HK-2 (cell line): ENCODE results near the gene MYO3A.
"Not testable (repeated sequence)": the region's sequence is repeated elsewhere in the genome, so short reads cannot be mapped to it uniquely, and the experiment has no call there.

Experiments used
- DNase-seq: peaks from one replicate; pipeline ENCODE4 v3.0.0-alpha.2; 2018; ENCODE audit not compliant: unreplicated experiment

MYO3A gene

DNA sequence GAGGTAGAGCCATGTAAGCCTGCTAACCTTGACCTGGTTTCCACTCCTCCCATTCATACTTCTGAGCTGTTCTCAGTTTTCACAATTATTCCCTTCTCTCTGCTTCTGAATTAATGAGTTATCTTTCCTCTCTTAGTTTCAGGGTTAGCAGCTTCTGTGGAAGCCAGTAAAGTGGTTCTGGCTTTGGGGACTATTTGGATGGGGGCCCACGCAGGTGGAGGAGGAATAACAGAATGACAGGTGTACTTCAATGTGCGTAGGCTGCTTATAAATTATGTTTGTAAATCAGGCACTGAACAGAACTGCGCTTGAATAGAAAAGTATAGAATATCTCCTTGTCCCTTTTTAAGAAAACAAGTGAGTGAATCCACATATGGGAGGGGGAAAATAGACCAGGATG, 153.6 kb downstream of the MYO3A start:
- DNase-seq: no peak

DNA sequence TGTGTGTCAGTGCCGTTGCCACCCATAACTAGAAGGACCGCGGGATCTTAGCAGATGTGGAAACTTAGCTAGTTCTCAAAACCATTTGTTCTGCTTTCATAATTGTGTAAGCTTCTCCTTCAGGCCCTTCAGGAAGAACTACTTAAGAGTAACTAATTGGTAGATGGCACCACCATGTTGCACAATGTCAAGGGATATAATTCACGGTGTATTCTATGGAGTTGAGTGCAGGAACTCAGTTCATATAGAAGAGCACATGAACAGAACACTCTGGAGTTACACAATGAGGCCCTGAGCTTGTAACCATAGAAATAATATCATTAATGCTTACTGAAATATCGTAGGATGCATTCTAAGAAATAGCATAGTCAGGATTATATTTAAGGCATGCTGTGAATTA, 156.0 kb downstream of the MYO3A start:
- no peak for DNase-seq

DNA sequence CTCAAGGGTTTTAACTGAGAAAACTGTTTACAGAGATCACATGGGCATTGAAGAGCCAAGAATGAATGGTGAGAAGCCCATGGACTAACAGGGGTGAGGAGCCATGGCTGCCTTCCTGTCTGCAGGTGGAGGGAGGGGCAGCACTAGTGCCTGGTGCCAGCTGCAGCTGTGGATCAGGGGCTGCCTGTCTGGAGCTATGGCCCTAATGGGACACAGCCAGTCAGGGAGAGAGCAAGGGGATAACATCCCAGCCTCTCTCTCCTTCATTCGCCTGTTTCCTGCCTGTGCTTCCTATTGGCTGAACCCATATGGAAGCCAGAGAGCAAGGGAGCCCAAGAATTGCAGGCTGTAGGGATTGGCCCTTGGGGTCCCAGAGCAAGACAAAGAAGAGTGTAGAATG, 156.7 kb downstream of the MYO3A start:
- no peak for DNase-seq

DNA sequence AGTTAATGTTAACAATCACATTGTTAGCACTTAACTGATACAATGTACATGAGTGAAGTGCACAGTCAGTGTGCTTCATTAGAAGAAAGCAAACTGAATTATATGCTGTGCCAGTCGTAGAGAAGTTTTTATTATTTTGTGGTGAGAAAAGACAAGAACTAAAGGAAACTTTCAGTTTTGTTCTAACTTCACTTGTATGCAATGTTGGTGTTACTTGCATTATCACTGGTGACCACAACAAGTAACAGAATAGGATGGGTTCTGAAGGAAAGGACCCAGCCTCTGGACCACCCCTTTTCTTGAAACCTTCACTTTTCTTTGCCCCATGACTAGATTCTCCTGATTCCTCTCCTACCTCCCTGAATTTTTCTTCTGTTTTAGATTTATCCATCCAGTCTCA, 159.2 kb downstream of the MYO3A start:
- DNase-seq: no peak

DNA sequence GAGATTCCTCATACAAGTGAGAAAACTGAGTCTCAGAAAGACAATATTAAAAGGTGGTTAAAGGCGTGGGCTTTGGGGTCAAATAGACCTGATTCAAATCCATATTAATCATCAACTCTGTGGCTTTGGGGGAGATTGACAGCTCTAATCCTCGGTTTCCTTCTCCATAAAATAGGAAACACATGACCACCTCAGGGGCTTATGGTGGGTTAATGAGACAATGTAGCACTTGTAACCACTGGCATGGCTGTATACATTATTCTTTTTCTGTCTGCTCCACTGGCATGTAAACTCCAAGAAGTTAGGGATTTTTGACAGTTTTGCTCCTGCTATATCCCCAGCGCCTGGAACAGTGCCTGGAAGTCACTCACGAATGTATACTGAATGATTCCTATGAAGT, 161.8 kb downstream of the MYO3A start:
- DNase-seq: no peak

DNA sequence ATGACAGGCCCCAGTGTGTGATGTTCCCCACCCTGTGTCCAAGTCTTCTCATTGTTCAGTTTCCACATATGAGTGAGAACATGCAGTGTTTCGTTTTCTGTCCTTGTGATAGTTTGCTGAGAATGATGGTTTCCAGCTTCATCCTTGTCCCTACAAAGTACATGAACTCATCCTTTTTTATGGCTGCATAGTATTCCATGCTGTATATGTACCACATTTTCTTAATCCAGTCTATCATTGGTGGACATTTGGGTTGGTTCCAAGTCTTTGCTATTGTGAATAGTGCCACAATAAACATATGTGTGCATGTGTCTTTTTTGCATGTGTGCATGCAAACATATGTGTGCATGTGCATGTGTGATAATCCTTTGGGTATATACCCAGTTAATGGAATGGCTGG, 163.5 kb downstream of the MYO3A start:
- not testable (repeated sequence) for DNase-seq

DNA sequence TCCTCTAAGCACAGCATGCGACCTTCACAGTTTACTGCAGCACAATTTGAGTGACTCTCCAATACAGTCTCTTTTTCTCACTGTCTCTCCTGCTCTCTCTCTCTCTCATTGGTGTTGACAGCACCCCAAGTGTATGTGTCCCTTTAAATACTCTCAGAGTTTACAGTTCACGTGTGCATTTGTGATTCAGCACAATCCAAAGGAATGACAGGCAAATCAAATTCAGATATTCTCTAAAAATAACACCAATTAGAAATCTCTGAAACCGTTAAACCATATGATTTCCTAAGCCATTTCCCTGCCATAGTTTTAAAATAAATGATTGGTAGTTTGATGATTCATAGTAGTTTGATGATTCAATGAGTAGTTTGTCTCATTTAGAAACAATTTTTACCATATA, 178.5 kb downstream of the MYO3A start:
- no peak for DNase-seq

DNA sequence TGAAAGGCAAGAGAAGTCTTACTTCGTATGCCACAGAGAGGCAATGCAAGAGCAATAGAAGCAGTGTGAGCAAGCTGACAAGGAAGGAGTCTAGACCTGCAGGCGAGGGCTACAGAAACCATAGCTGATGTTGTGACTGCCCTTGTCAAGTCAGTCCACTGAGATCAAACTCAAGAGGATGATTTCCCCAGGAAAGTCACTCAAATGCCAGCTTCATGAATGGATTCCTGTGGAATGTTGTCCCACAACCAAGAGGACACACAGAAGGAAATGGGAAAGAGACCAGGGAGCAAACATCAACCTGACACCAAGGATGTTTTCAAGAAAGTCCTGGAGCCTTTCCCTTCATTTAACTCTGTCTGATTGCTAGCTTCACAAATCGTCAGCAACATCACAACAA, 204.6 kb downstream of the MYO3A start:
- DNase-seq: no peak

DNA sequence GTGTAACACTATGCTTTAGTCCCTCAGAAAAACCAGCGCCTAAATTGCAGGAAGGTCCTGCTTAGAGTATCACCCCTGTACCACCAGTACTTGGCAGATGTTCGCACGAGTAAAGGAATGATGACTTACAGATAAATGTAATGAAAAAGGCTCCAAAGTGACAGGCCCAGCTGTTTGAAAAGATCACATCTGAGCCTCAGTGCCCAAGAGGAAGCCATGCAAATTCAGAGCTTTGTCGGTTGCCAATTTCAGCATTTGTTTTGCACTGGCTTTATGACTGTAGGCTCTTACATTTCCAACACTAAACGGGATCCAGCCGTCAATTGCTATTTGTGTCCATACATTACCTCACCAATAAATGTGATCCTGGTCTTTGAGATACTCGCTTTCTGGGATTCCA, 222.0 kb downstream of the MYO3A start:
- DNase-seq: no peak

DNA sequence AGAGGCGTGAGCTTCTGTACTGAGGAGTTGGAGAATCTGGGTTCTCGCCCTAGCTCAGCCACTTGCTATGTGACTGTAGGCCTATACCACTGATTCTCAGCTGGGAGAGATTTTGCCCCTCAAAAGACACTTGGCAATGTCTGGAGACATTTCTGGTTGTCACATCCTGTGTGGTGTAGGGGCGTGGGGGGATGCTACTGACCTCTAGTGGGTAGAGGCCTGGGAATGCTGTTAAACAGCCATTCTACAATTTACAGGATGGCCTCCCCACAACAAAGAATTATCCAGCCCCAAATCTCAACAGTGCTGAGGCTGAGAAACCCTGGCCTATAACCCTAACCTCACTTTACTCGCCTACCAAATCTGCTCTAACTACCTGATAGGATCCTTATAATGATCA, 223.7 kb downstream of the MYO3A start:
- DNase-seq: peak; percentile 3

DNA sequence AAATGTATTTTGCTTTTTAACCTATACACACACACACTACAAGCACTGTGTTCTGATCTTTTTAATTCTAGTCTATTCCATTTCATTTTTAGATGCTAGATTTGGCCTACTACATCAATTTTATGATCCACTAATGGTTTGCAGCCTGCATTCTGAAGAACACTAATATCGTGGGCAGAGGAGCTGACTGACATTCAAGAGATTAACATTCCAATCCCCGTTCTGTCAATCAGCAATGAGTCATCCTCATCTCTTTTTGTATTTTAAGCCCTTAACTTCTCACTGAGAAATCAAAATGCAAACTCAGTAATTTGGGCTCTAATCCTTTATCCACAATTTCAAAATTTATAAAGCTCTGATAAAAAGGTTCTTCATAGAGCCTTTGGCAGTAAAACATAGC, 235.4 kb downstream of the MYO3A start:
- DNase-seq: no peak

DNA sequence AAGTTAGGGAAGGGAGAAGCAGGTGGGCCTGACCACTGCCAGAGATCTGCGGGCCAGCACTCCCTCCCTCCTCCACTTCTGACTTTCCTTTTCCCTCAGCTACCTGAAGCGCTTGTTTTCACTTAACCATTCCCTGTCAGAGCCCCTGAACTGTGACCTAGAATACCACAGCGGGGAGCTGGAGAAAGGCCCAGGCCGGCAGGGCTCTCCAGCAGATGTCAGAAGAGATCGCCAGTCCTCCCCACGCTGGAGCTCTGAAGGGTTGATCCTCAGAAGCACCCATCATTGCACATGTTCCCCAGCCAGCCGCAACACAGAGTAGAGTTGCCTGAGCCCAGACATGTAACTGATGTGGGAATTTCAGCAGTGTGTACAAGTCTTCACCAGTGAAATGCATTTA, 238.1 kb downstream of the MYO3A start:
- no peak for DNase-seq

DNA sequence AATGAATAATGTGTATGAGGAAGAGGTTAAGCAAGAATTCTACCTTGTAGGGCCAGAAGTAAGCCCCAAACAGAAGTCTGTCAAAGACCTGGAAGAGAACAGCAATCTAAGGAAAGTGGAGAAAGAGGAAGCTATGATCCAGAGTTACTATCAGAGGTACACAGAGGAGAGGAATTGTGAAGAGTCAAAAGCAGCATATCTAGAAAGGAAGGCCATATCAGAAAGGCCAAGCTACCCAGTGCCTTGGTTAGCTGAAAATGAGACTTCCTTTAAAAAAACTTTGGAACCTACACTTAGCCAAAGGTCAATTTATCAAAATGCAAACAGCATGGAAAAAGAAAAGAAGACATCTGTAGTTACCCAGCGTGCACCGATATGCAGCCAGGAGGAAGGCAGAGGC, 239.8 kb downstream of the MYO3A start:
- DNase-seq: no peak

DNA sequence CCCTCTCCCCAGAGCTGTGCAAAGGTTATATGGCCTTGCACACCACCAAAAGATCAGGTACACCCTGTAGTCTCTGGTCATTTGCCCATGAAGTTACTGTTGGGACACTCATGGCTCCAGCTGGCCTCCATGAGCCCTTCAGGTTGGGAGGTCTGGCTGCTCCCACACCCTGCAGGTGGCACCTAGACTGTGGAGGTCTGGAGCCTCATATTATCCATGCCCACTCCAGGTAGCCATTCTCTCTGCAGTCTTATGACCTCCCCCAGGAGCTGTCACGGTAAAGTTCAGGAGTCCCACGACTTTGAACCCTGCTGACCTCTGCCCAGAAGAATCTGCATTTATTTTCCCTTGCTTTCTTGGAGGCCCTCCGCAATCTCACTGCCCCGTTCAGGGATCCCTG, 243.3 kb downstream of the MYO3A start:
- DNase-seq: no peak

DNA sequence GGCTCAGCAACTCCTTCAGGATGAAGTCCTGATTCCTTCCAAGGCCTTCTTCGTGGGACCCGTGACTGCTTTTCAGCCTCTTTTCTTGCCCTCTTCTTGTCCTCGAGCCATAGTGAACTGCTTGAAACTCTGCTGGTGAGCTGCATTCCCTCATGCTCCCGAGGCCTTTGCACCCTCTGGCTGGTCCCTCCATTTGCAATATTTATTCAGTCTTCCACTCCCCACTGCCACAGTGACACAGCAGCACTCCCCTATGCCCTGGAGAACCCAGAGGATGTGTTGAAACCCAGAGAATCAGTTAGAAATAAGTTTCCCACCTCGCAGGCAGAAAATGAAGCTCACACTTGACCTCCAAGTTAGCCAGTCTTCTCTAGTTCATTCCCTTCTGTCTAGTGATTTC, 260.2 kb downstream of the MYO3A start:
- no peak for DNase-seq

DNA sequence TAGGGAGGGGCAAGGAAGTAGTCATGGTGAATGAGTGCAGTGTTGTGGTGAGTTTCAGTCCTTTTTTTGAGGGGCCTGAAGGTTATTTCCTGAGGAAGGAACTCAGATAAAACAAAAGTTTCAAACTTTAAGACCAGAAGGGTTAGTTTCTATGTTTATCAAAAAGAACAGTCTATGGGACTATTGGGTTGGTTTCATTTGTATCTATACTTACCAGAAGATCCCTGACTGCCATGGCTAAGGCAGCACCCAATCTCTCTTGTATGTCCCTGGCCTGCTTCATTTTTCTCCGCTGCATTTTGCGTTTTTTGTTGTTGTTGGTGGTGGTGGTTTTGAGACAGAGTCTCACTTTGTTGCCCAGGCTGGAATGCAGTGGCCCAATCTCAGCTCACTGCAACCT, 263.2 kb downstream of the MYO3A start:
- DNase-seq: no peak

DNA sequence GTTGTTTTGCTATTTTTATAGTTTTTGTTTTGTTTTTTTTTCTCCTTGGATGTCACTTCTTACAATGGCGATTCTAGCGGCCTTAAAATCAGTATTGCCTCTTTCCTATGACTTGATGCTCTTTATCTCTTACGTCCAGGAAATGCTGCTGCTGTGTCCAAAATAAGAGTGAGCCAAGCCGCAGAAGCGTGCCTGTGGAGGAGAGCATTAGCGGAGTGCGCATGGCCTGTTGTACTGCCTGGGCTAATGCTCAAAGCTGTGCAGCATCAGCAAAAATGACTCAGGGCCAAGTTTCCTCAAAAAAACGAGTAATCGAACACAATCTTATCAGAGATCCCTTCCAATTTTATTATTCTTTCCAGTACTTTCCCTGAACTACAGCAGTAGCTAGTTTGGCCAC, 264.1 kb downstream of the MYO3A start:
- no peak for DNase-seq

DNA sequence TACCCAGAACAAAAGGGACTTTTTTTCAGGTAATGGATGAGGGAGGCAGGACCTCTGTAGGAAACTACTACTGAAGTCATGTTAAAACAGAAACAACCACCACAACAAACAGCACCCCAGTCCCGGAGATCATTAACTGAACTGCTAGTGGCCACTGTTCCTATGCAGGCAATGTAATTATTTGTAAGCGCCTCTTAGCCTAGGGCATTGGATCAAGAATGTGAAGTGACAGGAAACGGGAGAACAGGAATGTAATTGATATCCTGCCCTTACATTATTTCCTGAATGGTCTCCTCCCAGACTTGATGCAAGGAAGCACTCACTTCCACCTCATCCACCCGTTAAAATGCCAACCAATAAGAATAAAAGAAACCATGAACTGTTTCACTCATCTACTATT, 265.8 kb downstream of the MYO3A start:
- DNase-seq: no peak

DNA sequence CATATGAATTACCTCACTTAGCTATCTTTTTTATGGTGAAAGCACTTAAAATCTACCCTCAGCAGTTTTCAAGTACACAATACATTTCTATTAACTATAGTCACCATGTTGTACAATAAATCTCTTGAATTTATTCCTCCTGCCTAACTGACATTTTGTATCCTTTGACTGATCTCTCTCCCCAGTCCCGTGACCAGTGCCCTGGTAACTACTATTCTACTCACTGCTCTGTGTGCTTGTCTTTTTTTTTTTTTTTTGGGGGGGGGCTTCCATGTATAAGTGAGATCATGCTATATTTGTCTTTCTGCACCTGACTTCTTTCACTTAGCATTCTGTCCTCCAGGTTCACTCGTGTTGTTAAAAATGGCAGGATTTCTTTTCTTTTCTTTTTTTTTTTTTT, 271.2 kb downstream of the MYO3A start:
- DNase-seq: no peak

DNA sequence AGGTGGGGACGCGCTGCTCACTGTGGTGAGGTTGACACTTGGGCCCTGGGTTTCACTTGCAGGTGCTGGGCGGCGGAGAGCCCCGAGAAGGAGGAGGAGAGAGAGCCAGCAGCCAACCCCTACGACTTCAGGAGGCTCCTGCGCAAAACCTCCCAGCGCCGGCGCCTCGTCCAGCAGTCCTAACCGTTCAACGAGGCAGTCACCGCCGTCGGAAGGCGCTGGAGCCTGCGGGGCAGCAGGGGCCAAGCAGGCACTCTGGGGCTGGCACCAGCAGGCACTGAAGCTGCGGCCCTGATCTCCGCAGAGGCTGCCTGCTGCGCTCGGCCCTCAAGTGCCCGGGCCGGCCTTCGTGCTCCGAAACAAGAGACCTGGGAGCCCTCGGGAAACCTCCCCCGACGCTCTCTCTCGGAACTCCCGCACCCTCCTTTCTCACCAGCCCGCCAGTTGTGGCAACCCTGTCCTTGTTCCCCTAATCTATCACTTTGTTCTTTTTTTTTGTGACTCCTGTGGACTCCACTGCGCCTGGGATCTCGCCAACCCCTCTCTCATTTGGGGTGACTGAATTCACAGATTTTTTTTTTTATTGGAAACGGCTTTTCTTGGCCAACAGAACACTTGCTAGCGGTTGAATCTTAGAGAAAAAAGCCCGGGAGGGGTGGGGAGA, 277.9 kb downstream of the MYO3A start:
- DNase-seq: no peak

DNA sequence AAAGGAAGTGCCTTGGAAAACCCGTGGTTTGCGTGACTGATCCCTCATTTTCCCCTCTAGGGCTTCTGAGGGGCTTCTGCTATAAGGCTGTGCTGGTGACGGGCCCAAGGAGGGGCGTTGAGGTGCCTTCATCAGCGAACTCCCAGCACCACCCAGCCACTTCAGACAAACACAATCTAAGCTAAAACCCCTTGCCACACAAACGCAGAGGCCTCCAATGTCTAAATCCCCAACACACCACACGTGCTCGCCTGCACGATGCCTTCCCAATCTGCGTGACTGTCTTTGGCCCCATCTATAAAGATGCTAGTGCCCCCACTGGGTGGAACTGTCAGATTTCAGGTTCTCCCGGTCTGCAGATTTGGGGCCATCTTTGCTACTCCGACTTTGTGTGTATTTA, 278.5 kb downstream of the MYO3A start:
- DNase-seq: no peak

DNA sequence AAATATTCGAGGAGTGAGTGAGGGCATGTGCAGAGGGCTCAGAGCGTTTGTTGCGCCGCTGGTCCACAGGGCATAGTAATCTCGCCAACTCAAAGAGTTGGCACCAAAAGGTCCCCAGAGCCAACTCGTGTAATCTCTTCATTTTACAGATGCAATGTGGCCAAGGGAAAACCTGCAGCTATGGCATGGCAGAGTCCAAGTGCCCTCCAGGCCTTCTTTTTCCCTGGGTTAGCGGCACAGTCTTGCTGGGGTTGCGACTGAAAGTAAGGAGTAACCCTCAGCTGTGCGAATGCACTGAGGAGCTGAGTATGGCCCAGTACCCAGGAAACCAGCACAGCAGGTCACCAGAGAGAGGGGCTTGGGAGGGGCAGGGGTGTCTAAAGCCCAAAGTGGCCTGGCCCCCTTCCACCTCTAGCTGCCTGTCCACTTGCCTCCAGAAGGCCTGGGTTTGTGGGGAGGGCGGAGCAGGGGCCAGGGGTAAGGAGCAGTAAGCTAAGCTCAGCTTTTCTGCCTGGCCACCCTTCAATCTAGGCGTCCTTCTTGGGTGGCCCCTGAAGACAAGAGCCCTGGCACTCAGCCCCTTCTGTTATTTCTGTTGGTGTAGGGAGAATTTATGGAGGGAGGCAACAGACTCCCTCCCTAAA, 279.2 kb downstream of the MYO3A start:
- DNase-seq: no peak

DNA sequence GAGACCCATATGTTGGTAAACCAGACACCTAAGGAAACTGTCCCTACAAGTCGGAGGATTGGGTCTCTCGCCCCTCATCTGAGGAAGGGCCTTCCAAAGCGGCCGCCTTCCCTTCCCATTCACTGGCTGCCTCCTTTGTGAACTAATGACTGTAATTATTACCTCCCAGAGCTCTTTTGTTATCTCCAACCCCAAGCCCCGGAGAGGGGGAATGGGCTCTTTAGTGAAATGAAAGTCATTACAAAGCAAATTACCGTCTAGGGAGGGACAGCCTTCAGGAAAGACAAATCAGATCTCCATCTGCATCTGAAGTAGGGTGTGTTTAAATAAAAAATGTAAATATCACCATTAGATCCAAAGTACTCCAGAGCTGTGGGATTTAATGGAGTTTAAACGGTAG, 280.0 kb downstream of the MYO3A start:
- DNase-seq: no peak
